Left ventricle myocardium inferior (tissue), 1 donor: ENCODE measurements around the gene GALR3. TPM values are rescaled to one million over a fixed set of nuclear protein-coding genes. Genes with fewer than 3 reads are reported as not detected.

Source experiments
- DNase-seq: peaks from one replicate; pipeline ENCODE4 v3.0.0-alpha.2; 2020
- H3K27ac ChIP-seq: fragments of 200-600 bp; replicated peaks from 2 replicates; pipeline ENCODE4 v1.8.0; 2021
- H3K27me3 ChIP-seq: fragments of 200-600 bp; 2 replicates; pipeline ENCODE4 v1.8.0; 2021; ENCODE audit warnings: low read depth
- H3K36me3 ChIP-seq: fragments of 200-600 bp; 2 replicates; pipeline ENCODE4 v1.8.0; 2021
- H3K4me1 ChIP-seq: fragments of 200-600 bp; 2 replicates; pipeline ENCODE4 v1.8.0; 2021
- H3K4me3 ChIP-seq: fragments of 200-600 bp; 2 replicates; pipeline ENCODE4 v1.8.0; 2021; ENCODE audit warnings: mild to moderate bottlenecking, moderate library complexity
- H3K9me3 ChIP-seq: fragments of 200-600 bp; replicated peaks from 2 replicates; pipeline ENCODE4 v1.8.0; 2021
- intact Hi-C: fragments of 100-400 bp; cut with micrococcal nuclease; formaldehyde crosslinking; loops from one replicate; pipeline ENCODE4 v1.11.0; 2022
- total RNA-seq: library from RNA; stranded (reverse); fragmentation: NEBNext Ultra II Directional; extraction: Animal tissue kit (Norgen Biotek cat#: 25700); gene quantifications from one replicate; pipeline ENCODE4 v1.2.1, GENCODE V29; 2021
- TF ChIP-seq, protein P1 (sequence below): fragments of 200-600 bp; IDR thresholded peaks from 2 replicates; pipeline ENCODE4 v1.8.0; 2021; ENCODE audit warnings: antibody characterized with exemption, mild to moderate bottlenecking, borderline replicate concordance
- donor health status: DM: no; HTN: yes; CAD: no; lungs with severe emphysema.

GALR3 gene
- total RNA-seq, 1 donor from 2014 or later, result not detected

DNA sequence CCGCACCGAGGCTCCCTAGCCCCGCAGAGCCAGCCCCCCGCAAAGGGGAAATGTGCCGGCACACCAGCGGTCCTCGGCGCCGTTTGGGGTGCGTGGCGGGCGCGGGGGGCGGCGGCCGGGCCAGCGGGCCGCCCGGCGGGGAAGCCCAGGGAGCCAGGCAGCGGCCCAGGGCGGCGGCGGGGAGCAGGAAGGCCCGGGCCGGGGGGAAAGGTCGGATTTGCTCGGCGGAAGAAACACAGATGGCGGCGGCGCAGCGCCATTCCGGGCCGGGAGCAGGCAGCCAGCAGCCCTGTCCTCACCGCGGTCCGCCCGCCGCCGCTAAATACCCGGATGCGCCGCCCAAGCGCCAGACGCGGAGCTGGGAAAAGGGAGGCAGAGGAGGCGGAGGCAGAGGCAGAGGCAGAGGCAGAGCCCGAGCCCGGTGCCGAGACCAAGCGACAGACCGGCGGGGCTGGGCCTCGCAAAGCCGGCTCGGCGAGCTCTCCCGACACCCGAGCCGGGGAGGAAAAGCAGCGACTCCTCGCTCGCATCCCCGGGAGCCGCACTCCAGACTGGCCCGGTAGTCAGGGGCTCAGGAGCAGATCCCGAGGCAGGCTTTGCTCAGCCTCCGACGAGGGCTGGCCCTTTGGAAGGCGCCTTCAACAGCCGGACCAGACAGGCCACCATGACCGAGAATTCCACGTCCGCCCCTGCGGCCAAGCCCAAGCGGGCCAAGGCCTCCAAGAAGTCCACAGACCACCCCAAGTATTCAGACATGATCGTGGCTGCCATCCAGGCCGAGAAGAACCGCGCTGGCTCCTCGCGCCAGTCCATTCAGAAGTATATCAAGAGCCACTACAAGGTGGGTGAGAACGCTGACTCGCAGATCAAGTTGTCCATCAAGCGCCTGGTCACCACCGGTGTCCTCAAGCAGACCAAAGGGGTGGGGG lies 18.0 kb upstream of the GALR3 start:
- intact Hi-C loops, result no loop called here
- Histone ChIP-seq H3K27me3 (no peaks in the 10 kb centered on the region), H3K27ac (peak overlapping the region; percentile 93), H3K4me1 (peaks cover 64% of the 10 kb centered on the region), H3K4me3 (peak overlapping the region; percentile 79), H3K9me3 (no peaks in the 10 kb centered on the region), H3K36me3 (no peaks in the 10 kb centered on the region)
- peak; percentile 92 for DNase-seq
- TF ChIP-seq, protein P1, sequence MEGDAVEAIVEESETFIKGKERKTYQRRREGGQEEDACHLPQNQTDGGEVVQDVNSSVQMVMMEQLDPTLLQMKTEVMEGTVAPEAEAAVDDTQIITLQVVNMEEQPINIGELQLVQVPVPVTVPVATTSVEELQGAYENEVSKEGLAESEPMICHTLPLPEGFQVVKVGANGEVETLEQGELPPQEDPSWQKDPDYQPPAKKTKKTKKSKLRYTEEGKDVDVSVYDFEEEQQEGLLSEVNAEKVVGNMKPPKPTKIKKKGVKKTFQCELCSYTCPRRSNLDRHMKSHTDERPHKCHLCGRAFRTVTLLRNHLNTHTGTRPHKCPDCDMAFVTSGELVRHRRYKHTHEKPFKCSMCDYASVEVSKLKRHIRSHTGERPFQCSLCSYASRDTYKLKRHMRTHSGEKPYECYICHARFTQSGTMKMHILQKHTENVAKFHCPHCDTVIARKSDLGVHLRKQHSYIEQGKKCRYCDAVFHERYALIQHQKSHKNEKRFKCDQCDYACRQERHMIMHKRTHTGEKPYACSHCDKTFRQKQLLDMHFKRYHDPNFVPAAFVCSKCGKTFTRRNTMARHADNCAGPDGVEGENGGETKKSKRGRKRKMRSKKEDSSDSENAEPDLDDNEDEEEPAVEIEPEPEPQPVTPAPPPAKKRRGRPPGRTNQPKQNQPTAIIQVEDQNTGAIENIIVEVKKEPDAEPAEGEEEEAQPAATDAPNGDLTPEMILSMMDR, result no peak

DNA sequence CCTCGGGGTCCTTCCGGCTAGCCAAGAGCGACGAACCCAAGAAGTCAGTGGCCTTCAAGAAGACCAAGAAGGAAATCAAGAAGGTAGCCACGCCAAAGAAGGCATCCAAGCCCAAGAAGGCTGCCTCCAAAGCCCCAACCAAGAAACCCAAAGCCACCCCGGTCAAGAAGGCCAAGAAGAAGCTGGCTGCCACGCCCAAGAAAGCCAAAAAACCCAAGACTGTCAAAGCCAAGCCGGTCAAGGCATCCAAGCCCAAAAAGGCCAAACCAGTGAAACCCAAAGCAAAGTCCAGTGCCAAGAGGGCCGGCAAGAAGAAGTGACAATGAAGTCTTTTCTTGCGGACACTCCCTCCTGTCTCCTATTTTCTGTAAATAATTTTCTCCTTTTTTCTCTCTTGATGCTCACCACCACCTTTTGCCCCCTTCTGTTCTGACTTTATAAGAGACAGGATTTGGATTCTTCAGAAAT lies 17.3 kb upstream of the GALR3 start:
- Histone ChIP-seq H3K4me1 (peaks cover 64% of the 10 kb centered on the region), H3K27ac (peak overlapping the region; percentile 93), H3K9me3 (no peaks in the 10 kb centered on the region), H3K27me3 (no peaks in the 10 kb centered on the region), H3K36me3 (no peaks in the 10 kb centered on the region), H3K4me3 (peak overlapping the region; percentile 79)
- TF ChIP-seq, protein P1, result no peak
- intact Hi-C loops, result no loop called here
- DNase-seq, result no peak

DNA sequence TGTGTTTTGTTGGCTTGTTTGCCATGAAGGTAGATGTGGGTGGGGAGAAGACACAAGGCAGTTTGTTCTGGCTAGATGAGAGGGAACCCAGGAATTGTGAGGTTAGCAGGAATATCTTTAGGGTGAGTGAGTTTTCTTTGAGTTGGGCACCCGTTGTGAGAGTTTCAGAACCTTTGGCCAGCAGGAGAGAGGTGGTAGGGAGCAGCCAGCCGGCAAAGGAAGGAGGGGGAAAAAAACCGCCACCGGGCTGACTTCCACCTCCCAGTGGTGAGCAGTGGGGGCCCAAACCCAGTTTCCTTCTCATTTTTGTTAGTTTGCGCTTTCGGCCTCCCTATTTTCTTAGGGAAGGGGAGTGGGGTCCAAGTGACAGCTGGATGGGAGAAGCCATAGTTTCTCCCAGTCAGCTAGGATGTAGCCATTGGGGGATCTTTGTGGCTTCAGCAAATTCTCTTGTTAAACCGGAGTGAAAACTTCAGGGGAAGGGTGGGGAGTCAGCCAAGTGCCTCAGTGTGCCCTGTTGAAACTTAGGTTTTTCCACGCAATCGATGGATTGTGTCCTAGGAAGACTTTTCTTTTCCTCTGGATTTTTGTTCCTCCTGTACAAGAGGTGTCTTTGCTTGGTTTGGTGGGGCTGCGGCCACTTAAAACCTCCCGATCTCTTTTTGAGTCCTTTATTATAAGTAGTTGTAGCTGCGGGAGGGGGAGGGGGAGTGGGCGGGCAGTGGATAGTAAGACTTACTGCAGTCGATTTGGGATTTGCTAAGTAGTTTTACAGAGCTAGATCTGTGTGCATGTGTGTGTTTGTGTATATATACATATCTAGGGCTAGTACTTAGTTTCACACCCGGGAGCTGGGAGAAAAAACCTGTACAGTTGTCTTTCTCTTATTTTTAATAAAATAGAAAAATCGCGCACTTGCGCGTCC lies 16.5 kb upstream of the GALR3 start:
- no peak for DNase-seq
- TF ChIP-seq, protein P1, result peak; percentile 7
- peak overlapping the region; percentile 79 for H3K4me3 ChIP-seq
- H3K9me3 ChIP-seq, result no peaks in the 10 kb centered on the region
- H3K27me3 ChIP-seq, result no peaks in the 10 kb centered on the region
- intact Hi-C loops, result no loop called here
- no peaks in the 10 kb centered on the region for H3K36me3 ChIP-seq
- H3K4me1 ChIP-seq, result peaks cover 64% of the 10 kb centered on the region
- H3K27ac ChIP-seq, result peak overlapping the region; percentile 93

DNA sequence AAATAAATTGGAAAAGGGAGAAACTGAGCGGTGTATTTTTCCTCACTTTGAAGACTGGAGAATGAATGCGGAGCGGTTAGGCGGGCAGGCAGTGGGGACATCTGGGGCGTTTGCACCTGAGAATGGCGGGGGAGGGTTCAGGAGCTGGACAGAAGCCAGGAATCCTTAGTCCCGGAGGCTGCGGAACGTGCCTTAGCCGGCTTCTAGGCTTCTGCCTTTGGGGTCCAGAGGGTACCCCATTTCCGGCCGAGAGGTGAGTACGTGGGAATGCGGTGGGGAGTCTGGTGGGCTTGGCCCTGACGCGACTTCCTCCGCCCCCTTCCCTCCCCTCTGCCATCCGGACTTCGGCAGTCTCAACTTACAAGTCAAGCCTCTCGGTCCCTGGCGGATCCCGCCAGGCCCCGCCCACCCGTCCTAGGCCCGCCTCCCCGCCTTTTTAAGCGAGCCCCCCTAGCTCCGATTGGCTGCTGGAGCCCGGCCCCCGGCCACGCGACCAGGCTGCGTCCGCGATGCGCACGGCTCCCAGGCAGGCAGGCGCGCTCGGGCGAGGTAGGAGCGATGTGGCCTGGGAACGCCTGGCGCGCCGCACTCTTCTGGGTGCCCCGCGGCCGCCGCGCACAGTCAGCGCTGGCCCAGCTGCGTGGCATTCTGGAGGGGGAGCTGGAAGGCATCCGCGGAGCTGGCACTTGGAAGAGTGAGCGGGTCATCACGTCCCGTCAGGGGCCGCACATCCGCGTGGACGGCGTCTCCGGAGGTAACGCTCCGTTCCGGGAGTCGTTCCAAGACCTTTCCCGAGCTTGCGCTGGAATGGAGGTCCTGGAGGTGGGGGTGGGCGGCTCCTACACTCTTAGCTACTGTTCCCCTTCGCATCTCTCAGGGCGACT lies 15.5 kb upstream of the GALR3 start, which contains the start of gene GCAT:
Gene GCAT, plus strand, starts transcription at position 525 of the 884 bp plus-strand sequence. Its CDS starts 34 bp downstream, at position 559.
- TF ChIP-seq, protein P1, result no peak
- Histone ChIP-seq H3K27me3 (no peaks in the 10 kb centered on the region), H3K27ac (peak within 1 kb of the TSS; percentile 93), H3K4me1 (peaks cover 55% of the 10 kb centered on the region), H3K4me3 (peak within 1 kb of the TSS; percentile 79), H3K9me3 (no peaks in the 10 kb centered on the region), H3K36me3 (no peaks in the 10 kb centered on the region)
- intact Hi-C loops, result no loop called here
- DNase-seq, result peak; percentile 97
